HL-60 (cell line): ENCODE measurements around the gene CCDC102A.
A peak's percentile ranks its signal among the peaks of the same experiment; 100 is the strongest.

Experiments
- CTCF ChIP-seq: IDR thresholded peaks from one replicate; pipeline ENCODE4 v1.5.1; 2011; ENCODE audit warnings: low read length, control low read depth, inconsistent platforms; ENCODE audit not compliant: insufficient read depth
- GABPA ChIP-seq: IDR thresholded peaks from 2 replicates; pipeline ENCODE4 v1.6.1; 2012; ENCODE audit warnings: low read depth
- POLR2AphosphoS5 ChIP-seq: IDR thresholded peaks from 2 replicates; pipeline ENCODE4 v1.6.1; 2012; ENCODE audit warnings: low read depth
- REST ChIP-seq: IDR thresholded peaks from 2 replicates; pipeline ENCODE4 v1.6.1; 2012; ENCODE audit warnings: low read depth; ENCODE audit not compliant: insufficient replicate concordance
- SPI1 ChIP-seq: IDR thresholded peaks from 2 replicates; pipeline ENCODE4 v1.6.1; 2012; ENCODE audit warnings: low read depth, mild to moderate bottlenecking, borderline replicate concordance

- TF ChIP-seq REST (no peak), CTCF (no peak), POLR2AphosphoS5 (no peak), GABPA (no peak), SPI1 (peak; percentile 56; the same call in 1 of the 2 replicates)
Measured at GRCh38 chr16:57472665-57473060, 63.7 kb downstream of the CCDC102A start.
